HEK293T (cell line): ENCODE measurements around the gene PDLIM1.

Source experiments
- CTCF ChIA-PET: fragments of 350-600 bp; formaldehyde crosslinking; extraction: SDS; loops from one replicate; lab custom pipeline; 2021; ENCODE audit warnings: antibody characterized with exemption, inconsistent platforms; lab: Yijun Ruan, JAX
- POLR2A ChIA-PET: fragments of 350-600 bp; formaldehyde crosslinking; extraction: SDS; loops from one replicate; lab custom pipeline; 2020; ENCODE audit warnings: antibody characterized with exemption, inconsistent platforms; lab: Yijun Ruan, JAX
- DNase-seq: peaks from one replicate; pipeline ENCODE4 v3.0.0; 2012; ENCODE audit warnings: mixed read lengths; ENCODE audit errors: extremely low spot score
- ARNT ChIP-seq: fragments of 450-650 bp; IDR thresholded peaks from 2 replicates; pipeline ENCODE4 v1.6.1; 2017; ENCODE audit warnings: mild to moderate bottlenecking
- BHLHE40 ChIP-seq: fragments of 450-650 bp; IDR thresholded peaks from 2 replicates; pipeline ENCODE4 v1.6.1; 2016; ENCODE audit warnings: mild to moderate bottlenecking, moderate library complexity, borderline replicate concordance
- CTBP1 ChIP-seq: fragments of 450-650 bp; IDR thresholded peaks from 2 replicates; pipeline ENCODE4 v1.6.1; 2016; ENCODE audit warnings: borderline replicate concordance
- ELF4 ChIP-seq: fragments of 450-650 bp; IDR thresholded peaks from 2 replicates; pipeline ENCODE4 v1.6.1; 2017; ENCODE audit warnings: antibody characterized with exemption
- FOXA1 ChIP-seq: fragments of 450-650 bp; IDR thresholded peaks from 2 replicates; pipeline ENCODE4 v1.6.1; 2016; ENCODE audit warnings: mild to moderate bottlenecking
- FOXK2 ChIP-seq: fragments of 450-650 bp; IDR thresholded peaks from 2 replicates; pipeline ENCODE4 v1.6.1; 2016; ENCODE audit warnings: mild to moderate bottlenecking
- FOXM1 ChIP-seq: fragments of 450-650 bp; IDR thresholded peaks from 2 replicates; pipeline ENCODE4 v1.6.1; 2017; ENCODE audit warnings: mild to moderate bottlenecking, borderline replicate concordance
- HDGF ChIP-seq: fragments of 450-650 bp; IDR thresholded peaks from 2 replicates; pipeline ENCODE4 v1.6.1; 2017; ENCODE audit warnings: antibody characterized with exemption, borderline replicate concordance
- L3MBTL2 ChIP-seq: fragments of 450-650 bp; conservative IDR thresholded peaks from 2 replicates; pipeline ENCODE4 v1.6.1; 2016; ENCODE audit warnings: mild to moderate bottlenecking
- LEF1 ChIP-seq: fragments of 450-650 bp; IDR thresholded peaks from 2 replicates; pipeline ENCODE4 v1.6.1; 2017; ENCODE audit warnings: mild to moderate bottlenecking, borderline replicate concordance
- NFRKB ChIP-seq: fragments of 450-650 bp; IDR thresholded peaks from 2 replicates; pipeline ENCODE4 v1.6.1; 2016; ENCODE audit warnings: mild to moderate bottlenecking, moderate library complexity
- PKNOX1 ChIP-seq: fragments of 450-650 bp; IDR thresholded peaks from 2 replicates; pipeline ENCODE4 v1.6.1; 2016
- SP1 ChIP-seq: fragments of 450-650 bp; IDR thresholded peaks from 2 replicates; pipeline ENCODE4 v1.6.1; 2017
- SUZ12 ChIP-seq: fragments of 450-650 bp; IDR thresholded peaks from 2 replicates; pipeline ENCODE4 v1.6.1; 2016; ENCODE audit warnings: mild to moderate bottlenecking
- TARDBP ChIP-seq: fragments of 450-650 bp; IDR thresholded peaks from 2 replicates; pipeline ENCODE4 v1.6.1; 2016
- ZNF384 ChIP-seq: fragments of 450-650 bp; IDR thresholded peaks from 2 replicates; pipeline ENCODE4 v1.6.1; 2016

Gene PDLIM1

GRCh38 chr10:95303950-95304349 lies 13.1 kb upstream of the PDLIM1 start:
- CTCF ChIA-PET = interaction anchor here (0.6 kb wide), 1 partner anchor 27 kb away, joined by 3 read pairs; no protein-coding TSS in a partner anchor
- no peak for TF ChIP-seq CTBP1
- TF ChIP-seq ZNF384 = no peak
- no peak for TF ChIP-seq ELF4
- no peak for TF ChIP-seq SUZ12
- no peak for TF ChIP-seq TARDBP
- no peak for TF ChIP-seq FOXA1
- TF ChIP-seq FOXK2 = no peak
- no peak for TF ChIP-seq HDGF
- no peak for TF ChIP-seq L3MBTL2
- TF ChIP-seq FOXM1 = no peak
- TF ChIP-seq SP1 = no peak
- no peak for TF ChIP-seq LEF1
- no peak for TF ChIP-seq ARNT
- POLR2A ChIA-PET = no interaction called here
- DNase-seq = no peak

- CTCF ChIA-PET = interaction anchor here (0.5 kb wide), 1 partner anchor 62 kb away, joined by 3 read pairs; no protein-coding TSS in a partner anchor
- DNase-seq = no peak
- POLR2A ChIA-PET = no interaction called here
- no peak for TF ChIP-seq FOXK2
- TF ChIP-seq ELF4 = no peak
- no peak for TF ChIP-seq TARDBP
- no peak for TF ChIP-seq PKNOX1
- no peak for TF ChIP-seq SUZ12
These were observed 12.7 kb upstream of the PDLIM1 start for GRCh38 chr10:95303535-95303934.

- ChIA-PET CTCF (interaction anchor here (1.0 kb wide), 1 partner anchor 56 kb away, joined by 4 read pairs; no protein-coding TSS in a partner anchor), POLR2A (no interaction called here)
- DNase-seq = no peak
- no peak for TF ChIP-seq ARNT
- no peak for TF ChIP-seq FOXA1
These were observed 9.3 kb upstream of the PDLIM1 start for GRCh38 chr10:95300022-95300539.

- ChIA-PET POLR2A (no interaction called here), CTCF (no interaction called here)
- DNase-seq = no peak
- TF ChIP-seq LEF1 (no peak), ZNF384 (no peak), BHLHE40 (no peak), FOXM1 (no peak), SUZ12 (no peak)
These were observed 6.6 kb upstream of the PDLIM1 start for GRCh38 chr10:95297402-95297801.

GRCh38 chr10:95296764-95297163 lies 6.0 kb upstream of the PDLIM1 start:
- CTCF ChIA-PET = no interaction called here
- no peak for DNase-seq
- POLR2A ChIA-PET = no interaction called here

GRCh38 chr10:95295031-95295755 lies 4.4 kb upstream of the PDLIM1 start:
- no peak for DNase-seq
- POLR2A ChIA-PET = interaction anchor here (0.9 kb wide), 1 partner anchor 12 kb away, joined by 3 read pairs; no protein-coding TSS in a partner anchor
- CTCF ChIA-PET = no interaction called here
- TF ChIP-seq CTBP1 (no peak), NFRKB (no peak), FOXK2 (no peak), SP1 (no peak), TARDBP (no peak), FOXM1 (no peak), SUZ12 (no peak), ELF4 (no peak), L3MBTL2 (no peak), HDGF (no peak), LEF1 (no peak), FOXA1 (no peak), ARNT (no peak), PKNOX1 (no peak), BHLHE40 (no peak), ZNF384 (no peak)

More at GRCh38 chr10:95296764-95297163, 6.0 kb upstream of the PDLIM1 start:
- TF ChIP-seq L3MBTL2 (no peak), LEF1 (no peak), HDGF (no peak)

GRCh38 chr10:95293631-95294030 lies 2.8 kb upstream of the PDLIM1 start:
- ChIA-PET CTCF (interaction anchor here (0.5 to 0.6 kb wide), 2 partner anchors 15 to 95 kb away, joined by 5 read pairs; no protein-coding TSS in a partner anchor), POLR2A (no interaction called here)
- TF ChIP-seq NFRKB (no peak), FOXA1 (no peak)
- DNase-seq = no peak
